Stromal cell of bone marrow (primary cell): ENCODE results near the gene CGNL1.

ENCODE experiments used
- DNase-seq: peaks from one replicate; pipeline ENCODE4 v3.0.0-alpha.2; 2012; ENCODE audit warnings: low read depth

The CGNL1 gene

DNA sequence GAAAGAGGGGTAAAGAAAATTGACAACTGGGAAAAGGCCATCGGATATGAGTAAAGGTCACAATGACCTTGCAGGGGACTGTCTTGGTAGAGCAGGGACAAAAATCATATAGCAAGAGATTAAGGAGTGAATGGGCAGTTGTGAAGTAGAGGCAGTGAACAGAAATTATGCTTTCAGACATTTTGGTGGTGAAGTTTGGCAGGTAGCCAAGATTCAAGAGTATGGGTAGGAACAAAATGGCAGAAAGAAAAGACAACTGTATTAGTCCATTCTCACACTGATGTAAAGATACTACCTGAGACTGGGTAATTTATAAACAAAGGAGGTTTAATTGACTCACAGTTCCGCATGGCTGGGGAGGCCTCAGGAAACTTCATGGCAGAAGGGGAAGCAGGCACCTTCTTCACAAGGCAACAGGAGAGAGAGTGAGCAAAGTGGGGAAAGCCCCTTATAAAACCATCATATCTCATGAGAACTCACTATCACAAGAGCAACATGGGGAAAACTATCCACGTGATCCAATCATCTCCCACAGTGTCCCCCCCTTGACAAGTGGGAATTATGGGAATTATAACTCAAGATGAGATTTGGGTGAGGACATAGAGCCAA is 84.0 kb downstream of the CGNL1 start:
- DNase-seq, result no peak

DNA sequence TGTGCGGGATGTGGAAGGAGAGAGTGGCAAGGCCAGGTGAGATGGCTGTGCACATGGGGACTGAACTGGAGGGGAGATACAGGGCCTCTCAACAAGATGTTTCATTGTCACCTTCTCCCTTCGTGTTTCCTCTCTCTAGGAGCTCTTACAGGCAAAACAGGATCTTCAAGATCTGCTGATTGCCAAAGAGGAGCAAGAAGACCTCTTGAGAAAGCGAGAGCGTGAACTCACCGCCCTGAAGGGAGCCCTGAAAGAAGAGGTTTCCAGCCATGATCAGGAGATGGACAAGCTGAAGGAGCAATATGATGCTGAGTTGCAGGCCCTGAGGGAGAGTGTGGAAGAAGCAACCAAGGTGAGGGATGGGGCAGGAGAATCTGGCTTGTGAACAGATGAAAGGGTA is 85.2 kb downstream of the CGNL1 start:
- no peak for DNase-seq

GRCh38 chr15:57462381-57462780 is 86.1 kb downstream of the CGNL1 start:
- DNase-seq, result no peak

- no peak for DNase-seq
Measured at GRCh38 chr15:57463360-57463759, 87.1 kb downstream of the CGNL1 start.

GRCh38 chr15:57464480-57464879 is 88.2 kb downstream of the CGNL1 start:
- no peak for DNase-seq

- DNase-seq, result no peak
Measured at GRCh38 chr15:57468486-57468885, 92.2 kb downstream of the CGNL1 start.

GRCh38 chr15:57470543-57470942 is 94.2 kb downstream of the CGNL1 start:
- DNase-seq, result no peak

DNA sequence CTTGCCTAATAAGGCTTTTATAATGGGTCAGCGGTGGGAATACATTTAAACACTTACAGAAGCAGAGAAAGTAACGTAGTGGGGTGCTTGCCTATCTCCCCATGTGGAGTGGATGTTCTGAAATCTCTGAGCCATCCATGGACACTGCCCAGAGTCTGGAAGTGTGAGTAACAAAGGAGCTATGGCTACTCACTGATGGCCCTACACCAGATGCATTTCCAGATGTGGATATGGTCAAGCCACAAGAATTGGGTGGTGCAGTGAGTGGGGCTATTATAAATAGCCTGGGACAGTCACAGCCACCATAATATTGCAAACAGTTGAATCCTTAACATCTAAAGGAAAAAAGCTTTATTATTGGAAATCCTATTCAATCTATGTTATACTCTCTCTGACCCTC is 96.6 kb downstream of the CGNL1 start:
- peak; percentile 24 for DNase-seq

DNA sequence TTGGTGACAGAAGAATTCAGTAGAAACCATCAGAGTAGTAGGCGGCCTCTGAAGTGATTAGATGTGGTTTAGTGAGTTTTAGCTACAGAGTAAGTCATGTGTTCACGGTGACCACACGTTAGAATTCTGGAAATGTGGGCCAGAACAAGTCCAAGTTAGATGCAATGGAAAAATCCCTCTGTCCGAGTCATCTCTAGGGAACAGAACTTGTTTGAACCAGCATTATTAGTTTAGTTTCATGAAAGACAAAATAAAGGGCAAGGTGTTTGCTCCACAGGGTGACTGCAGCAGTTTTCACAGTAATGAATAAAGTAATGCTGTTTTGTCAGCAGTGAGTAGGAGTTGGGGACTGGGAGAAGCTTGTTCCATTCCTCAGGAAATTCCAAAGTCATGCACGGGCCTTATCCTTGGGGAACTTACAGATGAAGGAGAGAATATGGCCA is 100.2 kb downstream of the CGNL1 start:
- peak; percentile 71 for DNase-seq

DNA sequence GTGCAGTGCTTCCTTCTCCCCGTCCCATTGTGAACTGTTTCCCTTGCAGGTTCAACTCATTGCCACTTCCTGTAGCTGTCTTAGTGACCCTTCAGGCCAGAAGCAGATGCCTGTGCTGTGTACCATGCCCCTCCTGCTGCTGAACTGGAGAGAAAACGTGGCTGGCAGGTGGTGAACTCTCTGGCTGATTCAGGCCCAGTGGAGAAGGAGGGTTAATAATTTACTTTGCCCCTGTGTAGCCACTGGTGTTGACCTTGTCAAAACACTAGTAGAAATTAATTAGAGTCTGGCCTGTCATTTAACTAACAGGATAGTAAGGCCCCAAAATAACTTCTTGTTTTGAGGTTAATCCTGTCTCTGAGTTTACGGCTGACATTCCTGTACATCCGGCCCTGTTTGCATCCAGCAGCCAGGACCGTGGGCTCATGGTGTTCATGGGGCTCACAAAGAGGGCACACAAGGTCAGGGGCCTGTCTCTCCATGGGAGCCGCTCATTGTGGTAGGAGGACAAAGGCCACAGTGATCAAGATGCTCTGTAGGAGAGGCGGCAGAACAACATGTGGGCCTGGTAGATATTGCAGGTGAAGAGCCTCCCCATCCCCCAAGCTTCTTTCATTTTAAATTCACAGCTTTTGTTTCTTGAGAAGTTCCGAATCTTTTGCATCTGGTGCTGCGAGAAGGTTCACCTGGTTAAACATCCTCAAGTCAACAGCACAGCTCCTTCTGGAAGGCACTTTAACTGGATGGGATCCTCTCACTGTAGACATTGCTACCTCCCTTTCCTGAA is 101.6 kb downstream of the CGNL1 start:
- no peak for DNase-seq

DNA sequence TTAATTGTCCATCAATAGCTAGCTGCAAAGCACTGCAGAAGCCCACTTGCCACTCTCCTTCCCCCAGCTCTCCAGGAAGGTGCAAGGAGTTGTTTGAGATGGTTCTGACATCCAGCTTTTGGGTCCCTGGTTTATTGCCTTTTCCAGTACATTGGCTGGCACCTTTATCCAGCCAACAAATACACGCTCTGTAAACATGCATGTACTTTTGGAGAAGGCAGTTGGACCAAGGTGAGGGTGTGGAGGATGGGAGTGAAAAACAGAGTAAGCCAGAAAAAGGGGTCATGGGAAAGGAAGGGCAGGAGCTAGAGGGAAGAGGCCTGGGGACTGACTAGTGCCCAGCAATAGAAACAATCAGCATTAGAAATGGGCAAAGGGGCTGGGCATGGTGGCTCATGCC is 102.7 kb downstream of the CGNL1 start:
- no peak for DNase-seq

- no peak for DNase-seq
Measured at GRCh38 chr15:57481038-57481705, 104.9 kb downstream of the CGNL1 start.

- peak; percentile 40 for DNase-seq
Measured at GRCh38 chr15:57485869-57486268, 109.6 kb downstream of the CGNL1 start.

GRCh38 chr15:57486833-57487232 is 110.5 kb downstream of the CGNL1 start:
- no peak for DNase-seq

GRCh38 chr15:57489122-57489521 is 112.8 kb downstream of the CGNL1 start:
- DNase-seq, result no peak

DNA sequence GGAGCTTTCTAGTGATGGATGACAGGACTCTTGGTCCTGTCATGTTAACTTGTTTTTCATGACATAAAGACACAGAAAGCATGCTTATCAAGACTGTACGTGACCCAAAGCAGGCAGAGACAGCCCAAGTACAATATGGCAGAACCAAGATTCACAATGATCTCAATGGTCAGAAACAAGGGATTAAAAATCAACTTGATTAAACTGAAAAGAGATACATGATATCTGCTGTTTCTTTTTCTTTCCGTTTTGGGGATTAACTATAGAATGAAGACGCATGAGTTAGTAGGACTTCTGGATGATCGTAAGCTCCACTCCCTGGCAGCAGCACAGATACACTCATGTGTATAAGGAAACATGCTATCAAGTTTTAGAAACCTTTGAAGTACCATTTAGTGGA is 117.0 kb downstream of the CGNL1 start:
- DNase-seq, result no peak

DNA sequence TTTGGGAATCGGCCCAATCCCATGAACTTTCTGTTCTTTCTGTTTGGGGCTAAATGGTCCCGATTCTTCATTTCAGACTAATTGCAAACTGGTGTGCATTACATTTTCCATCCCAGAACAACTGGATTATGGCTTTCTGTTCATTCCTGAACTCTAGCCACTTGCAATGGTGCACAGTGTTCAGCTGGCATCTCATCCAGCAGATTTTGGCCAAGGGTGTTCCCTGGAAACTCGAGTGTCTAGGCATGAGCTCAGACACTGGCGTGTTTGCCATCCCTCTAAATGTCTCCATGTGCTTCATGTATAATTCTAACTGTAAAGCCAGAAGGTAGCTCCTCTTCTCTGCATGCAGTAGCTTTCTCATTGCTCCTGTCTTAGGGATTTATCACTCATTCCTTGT is 118.3 kb downstream of the CGNL1 start:
- DNase-seq, result no peak

GRCh38 chr15:57495041-57495440 is 118.7 kb downstream of the CGNL1 start:
- no peak for DNase-seq

- no peak for DNase-seq
Measured at GRCh38 chr15:57495554-57496165, 119.4 kb downstream of the CGNL1 start.

GRCh38 chr15:57496594-57496945 is 120.3 kb downstream of the CGNL1 start:
- no peak for DNase-seq

DNA sequence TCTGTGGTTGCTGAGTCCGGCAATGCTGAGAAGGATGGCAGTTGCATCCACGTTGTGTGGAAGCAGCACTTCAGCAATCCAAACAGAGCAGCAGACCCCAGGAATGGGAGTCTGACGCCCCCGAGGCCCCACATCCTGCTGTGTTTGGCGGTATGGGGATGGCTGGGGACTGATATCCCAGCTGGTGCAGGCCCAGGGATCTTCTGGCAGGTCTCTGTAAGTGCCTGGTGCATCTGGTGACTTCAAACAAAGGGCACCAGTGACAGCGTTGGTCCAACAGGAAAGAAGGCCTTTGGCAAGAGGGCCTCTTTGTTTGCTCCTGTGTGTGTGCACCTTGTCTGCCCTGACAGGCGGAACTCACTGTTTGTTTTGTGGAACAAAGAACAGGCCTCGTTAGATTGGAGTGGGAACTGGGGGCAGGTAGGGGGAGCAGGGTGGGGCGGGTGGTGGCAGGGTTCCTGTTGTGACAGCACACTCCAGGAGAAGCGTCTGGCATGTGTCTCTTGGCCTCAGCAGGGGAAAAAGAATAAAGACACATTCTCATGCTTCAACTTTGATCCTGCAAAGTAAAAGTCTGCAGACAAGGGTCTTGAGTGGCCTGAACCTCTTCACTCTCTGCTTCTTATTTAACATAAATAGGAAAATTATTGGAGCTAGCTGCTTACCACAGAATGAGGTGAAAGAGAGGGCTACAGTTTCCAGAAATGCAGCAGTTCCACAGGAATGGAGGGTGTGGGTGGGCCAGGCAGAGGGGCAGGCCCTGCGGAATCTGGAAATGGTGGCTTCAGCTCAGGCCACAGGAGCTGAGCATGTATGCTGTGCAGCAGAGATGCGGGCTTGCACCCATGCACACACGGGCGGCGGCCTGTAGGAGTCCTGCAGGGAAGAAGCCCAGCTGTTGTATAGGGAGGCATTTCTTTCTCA is 120.9 kb downstream of the CGNL1 start:
- DNase-seq, result no peak

- no peak for DNase-seq
Measured at GRCh38 chr15:57500256-57500655, 124.0 kb downstream of the CGNL1 start.
